Keratinocyte (primary cell): ENCODE measurements around the gene PHLPP1. TPM values are rescaled to one million over a fixed set of nuclear protein-coding genes. Genes with fewer than 3 reads are reported as not detected.

Experiments used
- DNase-seq: peaks from one replicate; pipeline ENCODE4 v3.0.0-alpha.2; 2011; ENCODE audit warnings: low read depth, missing footprints, low spot score
- FAIRE-seq: peaks from 2 replicates; lab custom pipeline; 2011; peaks lifted over from hg19 to GRCh38; lab: Jason Lieb, UNC
- H2AFZ ChIP-seq: 2 replicates; pipeline ENCODE4 v1.6.0; 2012; ENCODE audit warnings: low read length, control low read depth, inconsistent platforms; ENCODE audit not compliant: control insufficient read depth
- H3K27ac ChIP-seq: 2 replicates; pipeline ENCODE4 v1.5.1; 2011; ENCODE audit warnings: low read length; ENCODE audit not compliant: control insufficient read depth, insufficient read depth
- H3K27me3 ChIP-seq: 3 replicates; pipeline ENCODE4 v1.6.0; 2011; ENCODE audit warnings: low read length; ENCODE audit not compliant: control insufficient read depth, insufficient read depth; ENCODE audit errors: extremely low read depth
- H3K36me3 ChIP-seq, 2 experiments: 2 replicates in 1 of 2; 3 replicates in 1 of 2; pipeline ENCODE4 v1.5.1; 2011; ENCODE audit warnings: low read length in 2 of 2, mild to moderate bottlenecking in 1 of 2; ENCODE audit not compliant: control insufficient read depth in 2 of 2, insufficient read depth in 2 of 2; ENCODE audit errors: extremely low read depth in 1 of 2
- H3K4me1 ChIP-seq: 3 replicates; pipeline ENCODE4 v1.5.1; 2011; ENCODE audit warnings: low read length; ENCODE audit not compliant: control insufficient read depth, insufficient read depth; ENCODE audit errors: extremely low read depth
- H3K4me2 ChIP-seq: 3 replicates; pipeline ENCODE4 v1.6.0; 2011; ENCODE audit warnings: low read depth, low read length; ENCODE audit not compliant: control insufficient read depth, insufficient read depth; ENCODE audit errors: extremely low read depth
- H3K4me3 ChIP-seq, 3 experiments: fragments of 200-600 bp in 1 of 3; sonication (generic) in 1 of 3; 2 replicates in 2 of 3; 3 replicates in 1 of 3; pipeline ENCODE4 v1.5.1; 2011 to 2016; ENCODE audit warnings: low read length in 3 of 3, mild to moderate bottlenecking in 3 of 3, control low read depth in 2 of 3, inconsistent platforms in 1 of 3, low read depth in 1 of 3, mixed read lengths in 1 of 3, mixed run types in 1 of 3, moderate library complexity in 1 of 3; ENCODE audit not compliant: control insufficient read depth in 2 of 3, insufficient read depth in 2 of 3; ENCODE audit errors: extremely low read depth in 1 of 3
- H3K79me2 ChIP-seq: 2 replicates; pipeline ENCODE4 v1.6.0; 2012; ENCODE audit warnings: low read length; ENCODE audit not compliant: control insufficient read depth, insufficient read depth
- H3K9ac ChIP-seq: 3 replicates; pipeline ENCODE4 v1.6.0; 2011; ENCODE audit warnings: low read length; ENCODE audit not compliant: control insufficient read depth, insufficient read depth; ENCODE audit errors: extremely low read depth
- H3K9me1 ChIP-seq: 3 replicates; pipeline ENCODE4 v1.6.0; 2011; ENCODE audit warnings: low read length; ENCODE audit not compliant: control insufficient read depth, insufficient read depth; ENCODE audit errors: extremely low read depth
- H3K9me3 ChIP-seq: 2 replicates; pipeline ENCODE4 v1.5.1; 2012; ENCODE audit warnings: low read depth, low read length; ENCODE audit not compliant: control insufficient read depth
- H4K20me1 ChIP-seq: 3 replicates; pipeline ENCODE4 v1.6.0; 2011; ENCODE audit warnings: low read length; ENCODE audit not compliant: control insufficient read depth, insufficient read depth; ENCODE audit errors: extremely low read depth
- EZH2 ChIP-seq: IDR thresholded peaks from one replicate; pipeline ENCODE4 v1.6.1; 2012; ENCODE audit warnings: inconsistent platforms, mild to moderate bottlenecking, low read length, moderate library complexity
- dilution Hi-C: fragments of 300-500 bp; cut with MboI; formaldehyde crosslinking; loops from one replicate; pipeline ENCODE4 v1.7.0; 2020; ENCODE audit warnings: low sequenced_read_pairs; ENCODE audit not compliant: extremely low pct_ligation_motif_present
- polyA plus RNA-seq, 5 experiments: library from polyadenylated mRNA; depleted of rRNA in 3 of 5; stranded (reverse) in 3 of 5; stranded (forward) in 1 of 5; unstranded in 1 of 5; fragments of >200 nt; gene quantifications; 1 replicate in 1 of 5; 2 replicates in 3 of 5; 3 replicates in 1 of 5; pipeline versions ENCODE4 v1.2.1 to v1.2.3, GENCODE V29; 2011 to 2012; ENCODE audit warnings: missing spikeins in 2 of 5, low read depth in 1 of 5, low replicate concordance in 1 of 5
- TF ChIP-seq, protein P1 (sequence below), 3 experiments: IDR thresholded peaks in 1 of 3; conservative IDR thresholded peaks in 1 of 3; optimal IDR thresholded peaks in 1 of 3; 2 replicates in 2 of 3; 3 replicates in 1 of 3; pipeline versions ENCODE3 to v1.5.1; 2011; ENCODE audit warnings: low read length in 3 of 3, mild to moderate bottlenecking in 3 of 3, moderate library complexity in 2 of 3, control low read depth in 1 of 3, inconsistent platforms in 1 of 3; ENCODE audit not compliant: insufficient read depth in 2 of 3; ENCODE audit errors: extremely low read depth in 1 of 3

PHLPP1 gene
- polyA plus RNA-seq, 1 donor (not counting 4 experiments of a cell fraction or from before 2014, with no cell fraction given) = 8.4 TPM

DNA sequence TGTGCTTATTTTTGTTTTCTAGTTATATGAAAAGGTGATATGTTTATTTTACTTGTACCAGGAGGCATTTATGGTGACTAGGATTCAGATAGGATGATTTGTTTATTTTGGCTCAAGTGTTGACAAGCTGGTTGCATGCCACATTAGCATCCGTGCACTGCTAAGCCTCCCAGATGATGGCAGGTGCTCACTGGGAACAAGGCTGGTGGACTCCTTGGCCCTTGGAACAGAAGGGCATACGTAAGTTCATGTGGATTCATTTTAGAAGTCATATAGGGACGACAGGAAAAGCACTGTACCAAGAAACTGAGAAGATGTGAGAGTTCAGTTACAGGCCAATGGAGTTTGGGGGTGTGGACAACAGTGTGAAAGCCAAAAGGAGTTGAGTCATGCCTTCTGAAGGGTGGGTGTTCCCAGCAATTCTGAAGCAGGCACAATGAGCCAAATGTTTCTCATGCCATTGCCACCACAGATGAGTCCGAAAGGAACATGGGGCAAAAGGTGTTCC is 166.2 kb downstream of the PHLPP1 start:
- Histone ChIP-seq H3K4me2 (peak overlapping the region; percentile 78), H3K4me3 (peak overlapping the region in 1 of 3 experiments; percentile 40), H2AFZ (peak overlapping the region; percentile 59), H3K36me3 (no peaks in the 10 kb centered on the region), H3K27me3 (no peaks in the 10 kb centered on the region), H3K79me2 (no peaks in the 10 kb centered on the region), H3K4me1 (peaks cover 21% of the 10 kb centered on the region), H3K9me3 (no peaks in the 10 kb centered on the region), H3K27ac (peak overlapping the region; percentile 42), H3K9ac (no peak overlapping the region), H4K20me1 (no peaks in the 10 kb centered on the region), H3K9me1 (peaks cover 2% of the 10 kb centered on the region)
- FAIRE-seq (peak; percentile 96), DNase-seq (no peak)
- dilution Hi-C loops = no loop called here
- TF ChIP-seq, protein P1, sequence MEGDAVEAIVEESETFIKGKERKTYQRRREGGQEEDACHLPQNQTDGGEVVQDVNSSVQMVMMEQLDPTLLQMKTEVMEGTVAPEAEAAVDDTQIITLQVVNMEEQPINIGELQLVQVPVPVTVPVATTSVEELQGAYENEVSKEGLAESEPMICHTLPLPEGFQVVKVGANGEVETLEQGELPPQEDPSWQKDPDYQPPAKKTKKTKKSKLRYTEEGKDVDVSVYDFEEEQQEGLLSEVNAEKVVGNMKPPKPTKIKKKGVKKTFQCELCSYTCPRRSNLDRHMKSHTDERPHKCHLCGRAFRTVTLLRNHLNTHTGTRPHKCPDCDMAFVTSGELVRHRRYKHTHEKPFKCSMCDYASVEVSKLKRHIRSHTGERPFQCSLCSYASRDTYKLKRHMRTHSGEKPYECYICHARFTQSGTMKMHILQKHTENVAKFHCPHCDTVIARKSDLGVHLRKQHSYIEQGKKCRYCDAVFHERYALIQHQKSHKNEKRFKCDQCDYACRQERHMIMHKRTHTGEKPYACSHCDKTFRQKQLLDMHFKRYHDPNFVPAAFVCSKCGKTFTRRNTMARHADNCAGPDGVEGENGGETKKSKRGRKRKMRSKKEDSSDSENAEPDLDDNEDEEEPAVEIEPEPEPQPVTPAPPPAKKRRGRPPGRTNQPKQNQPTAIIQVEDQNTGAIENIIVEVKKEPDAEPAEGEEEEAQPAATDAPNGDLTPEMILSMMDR (optimal IDR thresholded peaks at IDR 0.05 in 1 of 3, IDR thresholded peaks at IDR 0.05 in 1 of 3, conservative IDR thresholded peaks at IDR 0.05 in 1 of 3; ENCODE audit: extremely low read depth in 1 of 3, insufficient read depth in 2 of 3, low read length in 3 of 3) = no peak
- no peak for TF ChIP-seq EZH2

DNA sequence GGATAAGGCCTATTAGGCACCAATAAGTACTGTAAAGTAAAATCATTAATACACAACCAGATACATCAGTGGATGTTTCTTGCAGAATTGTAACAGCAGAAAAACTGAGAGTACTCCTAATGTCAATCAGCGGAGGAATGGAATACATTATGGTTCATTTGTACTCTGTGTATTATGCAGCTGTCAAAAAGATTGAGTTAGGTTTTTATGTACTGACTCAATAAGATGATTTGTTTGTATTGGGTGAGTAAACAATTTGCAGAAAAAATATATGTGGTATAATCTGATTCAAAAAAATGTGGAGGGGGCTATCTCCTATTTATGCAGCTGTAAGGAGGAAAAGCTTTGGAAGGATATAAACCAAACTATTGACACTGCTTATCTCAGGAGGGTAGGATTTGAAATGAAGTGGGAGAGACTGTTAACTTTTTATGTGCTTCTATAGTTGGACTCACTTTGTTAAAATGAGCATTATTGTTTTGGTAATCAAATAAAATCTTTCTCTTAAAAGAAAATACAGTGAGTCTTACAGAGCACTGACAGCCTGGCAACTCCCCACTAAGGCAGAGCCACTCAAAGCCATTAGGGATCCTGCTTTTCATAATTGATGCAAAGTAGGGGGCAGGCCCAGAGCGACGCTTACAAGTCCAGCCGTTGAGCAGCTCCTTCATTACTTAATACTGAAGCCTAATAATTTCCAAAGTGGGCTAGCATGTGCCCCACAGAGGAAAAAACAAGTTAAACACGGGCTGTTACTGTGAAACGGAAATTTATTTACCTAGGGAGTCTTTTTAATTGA is 168.8 kb downstream of the PHLPP1 start:
- TF ChIP-seq EZH2 = no peak
- TF ChIP-seq, protein P1 (optimal IDR thresholded peaks at IDR 0.05 in 1 of 3, IDR thresholded peaks at IDR 0.05 in 1 of 3, conservative IDR thresholded peaks at IDR 0.05 in 1 of 3; ENCODE audit: extremely low read depth in 1 of 3, insufficient read depth in 2 of 3, low read length in 3 of 3) = no peak
- dilution Hi-C loops = no loop called here

More for the DNA sequence above, 168.8 kb downstream of the PHLPP1 start:
- no peak overlapping the region for H2AFZ ChIP-seq
- no peaks in the 10 kb centered on the region for H3K9me1 ChIP-seq
- no peaks in the 10 kb centered on the region for H3K36me3 ChIP-seq
- no peaks in the 10 kb centered on the region for H3K27me3 ChIP-seq
- DNase-seq (no peak), FAIRE-seq (no peak)
- H3K9me3 ChIP-seq = no peaks in the 10 kb centered on the region
- H3K4me3 ChIP-seq = no peak overlapping the region
- H3K4me2 ChIP-seq = no peak overlapping the region
- peaks cover 9% of the 10 kb centered on the region for H3K4me1 ChIP-seq
- H3K27ac ChIP-seq = no peak overlapping the region
- H3K79me2 ChIP-seq = no peaks in the 10 kb centered on the region
- no peak overlapping the region for H3K9ac ChIP-seq
- H4K20me1 ChIP-seq = no peaks in the 10 kb centered on the region
